Measurements from ENCODE around the gene CATSPERE. TPM values are rescaled to one million over a fixed set of nuclear protein-coding genes. Genes with fewer than 3 reads are reported as not detected.
A peak's percentile ranks its signal among the peaks of the same experiment; 100 is the strongest.

Gene CATSPERE
- total and polyA plus RNA-seq, 5 donors from 2014 or later: 0.49 to 0.58 TPM; not detected in 3

DNA sequence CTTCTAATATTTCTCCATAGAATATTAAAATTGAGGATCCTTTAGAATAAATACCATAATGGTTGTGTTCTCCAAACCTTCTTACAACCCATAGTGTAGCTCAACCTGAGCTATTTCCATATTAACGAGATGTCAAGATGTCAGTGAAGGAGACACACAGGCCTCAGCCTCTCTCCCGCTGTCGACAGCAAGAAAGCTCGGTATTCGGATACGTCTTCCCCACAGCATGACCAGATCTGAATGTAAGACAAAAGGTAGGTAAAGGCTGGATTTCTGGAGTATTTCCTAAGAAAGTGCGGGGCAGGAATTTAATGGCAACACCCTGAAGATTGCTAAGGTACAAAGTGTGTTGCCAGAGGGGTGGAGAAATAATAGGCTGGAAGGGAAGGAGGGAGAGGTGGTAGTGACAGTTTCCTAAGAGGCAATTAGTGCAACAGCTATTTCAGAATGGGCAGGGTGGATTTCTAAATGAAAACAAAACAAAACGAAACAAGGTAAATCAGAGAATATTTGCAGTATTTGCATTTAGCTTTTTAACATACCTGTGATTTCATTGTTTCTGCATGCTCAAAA, 11.1 kb upstream of the CATSPERE start:
- H3K27me3 Mint-ChIP-seq: peaks cover 5% of the 10 kb centered on the region
- H3K9me3 ChIP-seq (ENCODE audit: control insufficient read depth in 2 of 2, low read length in 2 of 2): no peaks in the 10 kb centered on the region
- peak overlapping the region; percentile 93 for H3K4me3 ChIP-seq (ENCODE audit: low read depth, low read length)
- H3K36me3 Mint-ChIP-seq: peaks cover 5% of the 10 kb centered on the region
- no peak for DNase-seq
- peaks cover 0 to 1% (median 0%) of the 10 kb centered on the region in 7 donors for H3K9me3 Mint-ChIP-seq
- H3K4me1 ChIP-seq (ENCODE audit: control insufficient read depth, insufficient read depth, low read length, poor library complexity, severe bottlenecking): peaks cover 53% of the 10 kb centered on the region
- no peaks in the 10 kb centered on the region for H3K27me3 ChIP-seq (ENCODE audit: control insufficient read depth, insufficient read depth, low read length)
- ATAC-seq (ENCODE audit: low read depth in 2 of 2): no peak
- H3K4me1 Mint-ChIP-seq: peaks cover 43 to 68% (median 57%) of the 10 kb centered on the region in 4 donors
- peaks cover 3% of the 10 kb centered on the region for H3K36me3 ChIP-seq (ENCODE audit: control insufficient read depth, insufficient read depth, low read length)
- peak overlapping the region; percentile 91 to 98 (median 94) for H3K4me3 Mint-ChIP-seq
- peak overlapping the region; percentile 97 for H3K27ac ChIP-seq (ENCODE audit: insufficient read depth, low read length, poor library complexity, severe bottlenecking)
- H3K27ac Mint-ChIP-seq: peak overlapping the region; percentile 38 to 100 (median 99)

DNA sequence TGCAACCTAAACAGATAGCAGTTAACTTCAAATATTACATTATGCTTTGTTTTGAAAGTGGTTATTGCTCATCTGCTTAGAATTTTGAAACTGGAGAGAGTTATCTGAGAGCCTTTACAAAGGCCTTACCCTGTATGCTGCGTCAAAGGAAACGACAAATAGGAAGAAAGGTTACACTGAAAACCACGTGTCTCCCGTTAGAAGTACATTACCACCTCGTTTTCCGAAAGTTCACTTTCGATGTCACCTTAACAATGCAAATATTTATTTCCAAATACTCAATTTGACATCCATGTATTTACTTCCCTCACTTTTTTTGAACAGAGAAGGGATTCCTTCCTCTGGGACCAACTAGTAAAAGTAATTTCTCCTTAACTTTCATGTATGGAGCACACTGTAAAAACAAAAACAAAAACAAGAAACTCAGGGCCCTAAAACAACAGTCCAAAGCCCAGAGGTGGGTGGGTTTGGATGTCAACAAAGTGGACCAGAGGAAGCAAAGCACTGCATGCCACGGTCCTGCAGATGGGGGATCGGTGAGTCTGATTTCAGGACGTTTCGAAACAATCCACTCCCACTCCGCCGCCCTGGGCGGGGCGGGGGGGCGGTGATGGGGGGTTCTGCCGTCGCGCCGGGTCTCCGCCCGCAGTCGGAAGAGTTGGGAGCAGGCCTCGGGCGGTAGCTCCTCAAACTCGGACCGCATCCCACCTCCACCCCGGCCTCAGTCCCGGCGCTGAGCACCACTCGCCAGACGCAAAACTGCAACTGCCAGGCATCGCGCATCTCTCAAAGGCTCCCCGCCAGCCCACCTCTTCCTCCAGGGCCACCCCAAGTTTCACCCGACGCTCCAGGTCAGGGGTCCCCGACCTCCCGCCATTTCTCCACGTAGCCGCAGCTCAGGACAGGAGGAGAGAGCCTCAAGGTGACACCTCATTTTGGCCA, 10.2 kb upstream of the CATSPERE start:
- peak overlapping the region; percentile 93 for H3K4me3 ChIP-seq (ENCODE audit: low read depth, low read length)
- H3K27me3 Mint-ChIP-seq: peaks cover 5% of the 10 kb centered on the region
- peaks cover 35 to 60% (median 50%) of the 10 kb centered on the region in 4 donors for H3K4me1 Mint-ChIP-seq
- peaks cover 5% of the 10 kb centered on the region for H3K36me3 Mint-ChIP-seq
- ATAC-seq (ENCODE audit: low read depth in 2 of 2): peak; percentile 8 to 11
- no peaks in the 10 kb centered on the region for H3K9me3 ChIP-seq (ENCODE audit: control insufficient read depth in 2 of 2, low read length in 2 of 2)
- H3K27ac Mint-ChIP-seq: peak overlapping the region; percentile 96 to 100 (median 99)
- peaks cover 3% of the 10 kb centered on the region for H3K36me3 ChIP-seq (ENCODE audit: control insufficient read depth, insufficient read depth, low read length)
- H3K4me1 ChIP-seq (ENCODE audit: control insufficient read depth, insufficient read depth, low read length, poor library complexity, severe bottlenecking): peaks cover 53% of the 10 kb centered on the region
- H3K27ac ChIP-seq (ENCODE audit: insufficient read depth, low read length, poor library complexity, severe bottlenecking): peak overlapping the region; percentile 97
- no peaks in the 10 kb centered on the region for H3K27me3 ChIP-seq (ENCODE audit: control insufficient read depth, insufficient read depth, low read length)
- peak overlapping the region; percentile 91 to 98 (median 94) for H3K4me3 Mint-ChIP-seq
- peaks cover 0 to 1% (median 0%) of the 10 kb centered on the region in 7 donors for H3K9me3 Mint-ChIP-seq
- peak; percentile 54 to 79 (median 72) for DNase-seq

DNA sequence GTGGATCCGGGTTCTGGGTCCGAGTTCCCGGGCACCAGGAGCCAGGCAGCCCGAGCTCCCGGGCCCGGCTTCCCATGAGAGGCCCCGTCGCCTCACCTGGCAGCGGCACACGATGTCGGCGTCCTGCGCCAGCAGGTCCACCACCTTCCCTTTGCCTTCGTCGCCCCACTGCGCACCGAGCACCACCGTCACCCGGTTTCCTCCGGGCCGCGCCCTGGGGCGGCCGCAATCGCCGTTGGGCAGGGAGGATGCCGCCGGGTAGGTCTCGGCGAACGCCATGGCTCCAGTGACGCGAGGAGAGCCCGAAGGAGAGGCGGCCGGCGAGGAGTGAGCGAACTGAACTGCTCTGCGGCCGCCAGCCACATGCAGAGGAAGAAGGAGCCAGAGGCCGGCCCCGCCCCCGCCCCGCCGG, 9.5 kb upstream of the CATSPERE start, which contains the start of gene ADSS2:
TSS of gene ADSS2 (minus strand) at position 371 of the 412 bp plus-strand sequence. CDS start at position 279, 92 bp downstream.
- H3K27ac ChIP-seq (ENCODE audit: insufficient read depth, low read length, poor library complexity, severe bottlenecking): peak within 1 kb of the TSS; percentile 97
- Mint-ChIP-seq H3K27me3 (peaks cover 5% of the 10 kb centered on the region), H3K36me3 (peaks cover 5% of the 10 kb centered on the region), H3K4me3 (peak within 1 kb of the TSS; percentile 91 to 98 (median 94)), H3K4me1 (peaks cover 29 to 54% (median 43%) of the 10 kb centered on the region in 4 donors), H3K9me3 (peaks cover 0 to 1% (median 0%) of the 10 kb centered on the region in 7 donors), H3K27ac (peak within 1 kb of the TSS; percentile 96 to 100 (median 99))
- peaks cover 3% of the 10 kb centered on the region for H3K36me3 ChIP-seq (ENCODE audit: control insufficient read depth, insufficient read depth, low read length)
- H3K4me1 ChIP-seq (ENCODE audit: control insufficient read depth, insufficient read depth, low read length, poor library complexity, severe bottlenecking): peaks cover 50% of the 10 kb centered on the region
- no peak for ATAC-seq (ENCODE audit: low read depth in 2 of 2)
- no peak for DNase-seq
- H3K27me3 ChIP-seq (ENCODE audit: control insufficient read depth, insufficient read depth, low read length): no peaks in the 10 kb centered on the region
- H3K9me3 ChIP-seq (ENCODE audit: control insufficient read depth in 2 of 2, low read length in 2 of 2): no peaks in the 10 kb centered on the region
- H3K4me3 ChIP-seq (ENCODE audit: low read depth, low read length): peak within 1 kb of the TSS; percentile 93

DNA sequence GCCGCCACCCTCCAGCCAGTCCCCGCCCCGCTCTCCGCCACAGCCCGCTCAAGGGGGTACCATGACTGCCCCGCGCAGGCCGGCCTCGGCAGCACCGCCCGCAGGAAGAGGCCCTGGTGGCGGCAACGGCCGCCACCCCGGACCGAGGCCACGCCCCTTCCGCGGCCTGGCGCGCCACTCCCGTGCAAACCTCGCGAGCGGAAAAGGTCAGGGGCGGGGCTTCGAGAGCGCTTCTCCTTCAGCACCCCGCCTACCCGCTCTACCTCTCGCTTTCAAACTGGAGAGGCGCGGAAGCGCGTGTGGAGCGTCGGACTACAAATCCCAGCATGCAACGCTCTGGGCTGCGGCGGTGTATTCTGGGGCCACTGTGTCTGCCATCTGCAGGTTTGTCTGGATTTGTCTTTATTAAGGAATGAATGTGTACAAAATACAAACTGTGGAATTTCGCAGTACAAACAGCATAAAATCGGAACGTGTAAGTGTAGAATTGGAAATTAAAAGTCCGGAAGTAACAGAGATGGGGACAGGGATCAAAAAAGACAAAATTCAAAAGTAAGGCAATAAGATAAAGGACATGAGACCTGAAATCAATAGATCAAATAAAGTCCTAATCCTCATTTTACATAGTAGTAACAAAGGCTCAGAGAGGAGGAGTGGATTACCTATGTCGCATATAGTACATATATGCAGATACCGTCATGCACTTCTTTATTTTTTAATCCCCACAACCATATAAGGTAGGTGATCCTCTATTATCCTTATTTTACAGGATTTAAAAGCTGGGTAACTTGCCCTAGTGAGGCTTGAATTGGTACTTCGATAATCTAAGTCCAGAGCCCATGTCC, 8.9 kb upstream of the CATSPERE start:
- H3K36me3 Mint-ChIP-seq: peaks cover 5% of the 10 kb centered on the region
- H3K4me1 Mint-ChIP-seq: peaks cover 25 to 50% (median 39%) of the 10 kb centered on the region in 4 donors
- H3K27me3 ChIP-seq (ENCODE audit: control insufficient read depth, insufficient read depth, low read length): no peaks in the 10 kb centered on the region
- peak overlapping the region; percentile 91 to 98 (median 94) for H3K4me3 Mint-ChIP-seq
- H3K9me3 ChIP-seq (ENCODE audit: control insufficient read depth in 2 of 2, low read length in 2 of 2): no peaks in the 10 kb centered on the region
- H3K4me1 ChIP-seq (ENCODE audit: control insufficient read depth, insufficient read depth, low read length, poor library complexity, severe bottlenecking): peaks cover 45% of the 10 kb centered on the region
- DNase-seq: peak; percentile 98 to 99 (median 99)
- H3K36me3 ChIP-seq (ENCODE audit: control insufficient read depth, insufficient read depth, low read length): peaks cover 3% of the 10 kb centered on the region
- peaks cover 0 to 1% (median 0%) of the 10 kb centered on the region in 7 donors for H3K9me3 Mint-ChIP-seq
- H3K27ac Mint-ChIP-seq: peak overlapping the region; percentile 96 to 100 (median 99)
- peak; percentile 88 to 93 for ATAC-seq (ENCODE audit: low read depth in 2 of 2)
- H3K27ac ChIP-seq (ENCODE audit: insufficient read depth, low read length, poor library complexity, severe bottlenecking): peak overlapping the region; percentile 97
- H3K27me3 Mint-ChIP-seq: peaks cover 5% of the 10 kb centered on the region
- peak overlapping the region; percentile 82 for H3K4me3 ChIP-seq (ENCODE audit: low read depth, low read length)

GRCh38 chr1:244454412-244454811, 6.7 kb upstream of the CATSPERE start:
- Mint-ChIP-seq H3K4me1 (peaks cover 9 to 29% (median 21%) of the 10 kb centered on the region in 4 donors), H3K9me3 (peaks cover 0 to 1% (median 0%) of the 10 kb centered on the region in 7 donors), H3K27ac (no peak overlapping the region), H3K27me3 (peaks cover 5% of the 10 kb centered on the region), H3K36me3 (peaks cover 5% of the 10 kb centered on the region), H3K4me3 (peak overlapping the region in 1 of 4 donors; percentile 32)
- H3K27ac ChIP-seq (ENCODE audit: insufficient read depth, low read length, poor library complexity, severe bottlenecking): no peak overlapping the region
- ATAC-seq (ENCODE audit: low read depth in 2 of 2) (no peak), DNase-seq (no peak)
- peaks cover 25% of the 10 kb centered on the region for H3K4me1 ChIP-seq (ENCODE audit: control insufficient read depth, insufficient read depth, low read length, poor library complexity, severe bottlenecking)
- H3K9me3 ChIP-seq (ENCODE audit: control insufficient read depth in 2 of 2, low read length in 2 of 2): no peaks in the 10 kb centered on the region
- no peaks in the 10 kb centered on the region for H3K27me3 ChIP-seq (ENCODE audit: control insufficient read depth, insufficient read depth, low read length)
- H3K4me3 ChIP-seq (ENCODE audit: low read depth, low read length): no peak overlapping the region
- peaks cover 3% of the 10 kb centered on the region for H3K36me3 ChIP-seq (ENCODE audit: control insufficient read depth, insufficient read depth, low read length)

- H3K4me3 ChIP-seq (ENCODE audit: low read depth, low read length): no peak overlapping the region
- ATAC-seq (ENCODE audit: low read depth in 2 of 2) (no peak), DNase-seq (no peak)
- no peaks in the 10 kb centered on the region for H3K9me3 ChIP-seq (ENCODE audit: control insufficient read depth in 2 of 2, low read length in 2 of 2)
- H3K27me3 Mint-ChIP-seq: peaks cover 5% of the 10 kb centered on the region
- H3K27ac Mint-ChIP-seq: no peak overlapping the region
- no peaks in the 10 kb centered on the region for H3K27me3 ChIP-seq (ENCODE audit: control insufficient read depth, insufficient read depth, low read length)
- H3K36me3 ChIP-seq (ENCODE audit: control insufficient read depth, insufficient read depth, low read length): no peaks in the 10 kb centered on the region
- no peaks in the 10 kb centered on the region for H3K36me3 Mint-ChIP-seq
- H3K4me1 ChIP-seq (ENCODE audit: control insufficient read depth, insufficient read depth, low read length, poor library complexity, severe bottlenecking): peaks cover 14% of the 10 kb centered on the region
- H3K4me3 Mint-ChIP-seq: peak overlapping the region in 1 of 4 donors; percentile 37
- peaks cover 13 to 28% (median 21%) of the 10 kb centered on the region in 4 donors for H3K4me1 Mint-ChIP-seq
- H3K9me3 Mint-ChIP-seq: peaks cover 0 to 4% (median 0%) of the 10 kb centered on the region in 7 donors
- H3K27ac ChIP-seq (ENCODE audit: insufficient read depth, low read length, poor library complexity, severe bottlenecking): no peak overlapping the region
Observed at GRCh38 chr1:244456586-244456985, 4.5 kb upstream of the CATSPERE start.

DNA sequence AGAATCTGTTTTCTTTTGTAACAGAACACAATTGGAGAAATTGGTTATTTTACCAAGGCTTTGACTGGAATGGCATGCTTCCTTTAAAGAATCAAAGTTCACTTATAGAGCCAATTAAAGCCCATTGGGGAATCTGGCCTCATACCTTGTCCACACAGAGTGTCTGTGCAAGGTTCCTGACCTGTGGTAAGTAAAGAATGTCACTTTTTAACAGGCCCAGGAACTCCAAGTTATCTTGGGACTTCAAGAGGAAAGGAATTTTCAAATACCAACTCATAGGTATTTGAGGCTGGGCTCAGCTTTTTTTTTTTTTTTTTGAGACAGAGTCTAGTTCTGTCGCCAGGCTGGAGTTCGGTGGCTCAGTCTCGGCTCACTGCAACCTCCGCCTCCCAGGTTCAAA, 2.3 kb upstream of the CATSPERE start:
- Histone ChIP-seq H3K36me3 (ENCODE audit: control insufficient read depth, insufficient read depth, low read length) (no peaks in the 10 kb centered on the region), H3K27ac (ENCODE audit: insufficient read depth, low read length, poor library complexity, severe bottlenecking) (no peak overlapping the region), H3K4me1 (ENCODE audit: control insufficient read depth, insufficient read depth, low read length, poor library complexity, severe bottlenecking) (peaks cover 11% of the 10 kb centered on the region), H3K4me3 (ENCODE audit: low read depth, low read length) (no peak overlapping the region), H3K27me3 (ENCODE audit: control insufficient read depth, insufficient read depth, low read length) (no peaks in the 10 kb centered on the region), H3K9me3 (ENCODE audit: control insufficient read depth in 2 of 2, low read length in 2 of 2) (no peaks in the 10 kb centered on the region)
- Mint-ChIP-seq H3K9me3 (peaks cover 0 to 4% (median 0%) of the 10 kb centered on the region in 7 donors), H3K27me3 (no peaks in the 10 kb centered on the region), H3K27ac (no peak overlapping the region), H3K36me3 (no peaks in the 10 kb centered on the region), H3K4me1 (peaks cover 10 to 22% (median 15%) of the 10 kb centered on the region in 4 donors), H3K4me3 (peak overlapping the region in 1 of 4 donors; percentile 32)
- no peak for ATAC-seq (ENCODE audit: low read depth in 2 of 2)
- no peak for DNase-seq

All from CD4-positive, CD25-positive, alpha-beta regulatory T cell (primary cell).